CD4-positive, alpha-beta T cell (primary cell): ENCODE results near the gene JOSD2. TPM values are rescaled to one million over a fixed set of nuclear protein-coding genes. Genes with fewer than 3 reads are reported as not detected.

Source experiments
- ATAC-seq: fragments of 200-7000 bp; cut with Tn5 transposase; one replicate; pipeline ENCODE4 v1.10.0; 2022; ENCODE audit warnings: mild to moderate bottlenecking; ENCODE audit not compliant: poor library complexity
- CTCF ChIA-PET: fragments of 350-600 bp; sonication (Branson Sonifier 250); formaldehyde crosslinking; loops from one replicate; lab custom pipeline; 2021; ENCODE audit warnings: antibody characterized with exemption, inconsistent platforms; lab: Charles Lee
- POLR2A ChIA-PET: fragments of 350-600 bp; sonication (Branson Sonifier 250); formaldehyde crosslinking; loops from one replicate; lab custom pipeline; 2021; ENCODE audit warnings: antibody characterized with exemption, inconsistent platforms; lab: Charles Lee
- DNase-seq, 14 experiments: peaks; one replicate each; pipeline ENCODE4 v3.0.0-alpha.2; 2013 to 2020; ENCODE audit warnings: mixed read lengths in 2 of 14
- H3K27ac ChIP-seq, 2 donors: one replicate each; pipeline versions ENCODE4 v1.5.1 to v1.7.0; 2013; ENCODE audit warnings: low read length in 2 of 2, low read depth in 1 of 2, mild to moderate bottlenecking in 1 of 2
- H3K27me3 ChIP-seq, 2 experiments: 1 replicate in 1 of 2; 2 replicates in 1 of 2; pipeline versions ENCODE4 v1.6.1 to v1.7.0; 2013; ENCODE audit warnings: low read length in 2 of 2, control low read depth in 1 of 2, mild to moderate bottlenecking in 1 of 2, moderate library complexity in 1 of 2; ENCODE audit not compliant: insufficient read depth in 2 of 2, control insufficient read depth in 1 of 2
- H3K36me3 ChIP-seq: one replicate; pipeline ENCODE4 v1.6.1; 2013; ENCODE audit warnings: low read length, control low read depth; ENCODE audit not compliant: insufficient read depth
- H3K4me1 ChIP-seq: one replicate; pipeline ENCODE4 v1.6.1; 2013; ENCODE audit warnings: low read length, control low read depth; ENCODE audit not compliant: insufficient read depth
- H3K4me3 ChIP-seq: one replicate; pipeline ENCODE4 v1.5.1; 2013; ENCODE audit warnings: mild to moderate bottlenecking, low read length, moderate library complexity
- H3K9me3 ChIP-seq, 2 experiments: 1 replicate in 1 of 2; 2 replicates in 1 of 2; pipeline versions ENCODE4 v1.6.1 to v1.7.0; 2013; ENCODE audit warnings: low read length in 2 of 2, mild to moderate bottlenecking in 2 of 2, control low read depth in 1 of 2, moderate library complexity in 1 of 2; ENCODE audit not compliant: control insufficient read depth in 1 of 2, insufficient read depth in 1 of 2
- H3K27ac Mint-ChIP-seq: one replicate; pipeline ENCODE4 v1.8.0; 2020; ENCODE audit warnings: mixed read lengths
- H3K27me3 Mint-ChIP-seq: one replicate; pipeline ENCODE4 v1.8.0; 2021; ENCODE audit warnings: mixed read lengths
- H3K36me3 Mint-ChIP-seq: one replicate; pipeline ENCODE4 v1.8.0; 2021; ENCODE audit warnings: low read depth, mixed read lengths
- H3K4me1 Mint-ChIP-seq: one replicate; pipeline ENCODE4 v1.8.0; 2021; ENCODE audit warnings: low read depth, mixed read lengths
- H3K4me3 Mint-ChIP-seq: one replicate; pipeline ENCODE4 v1.8.0; 2020; ENCODE audit warnings: mild to moderate bottlenecking, mixed read lengths
- H3K9me3 Mint-ChIP-seq: one replicate; pipeline ENCODE4 v1.8.0; 2020; ENCODE audit warnings: mixed read lengths
- intact Hi-C, 2 experiments: fragments of 100-400 bp; cut with DNase I in 1 of 2; cut with micrococcal nuclease in 1 of 2; formaldehyde crosslinking; loops; one replicate each; pipeline versions ENCODE4 v1.15.1 to v1.9.0; 2023 to 2025; cut with DNase I, micrococcal nuclease
- total RNA-seq, 174 experiments: library from RNA in 2 of 174; stranded (reverse) in 2 of 174; gene quantifications; one replicate each; pipeline ENCODE4 v1.2.3 and lab custom pipeline; 2021 to 2026
- TF ChIP-seq, protein P1 (sequence below): fragments of 200-600 bp; IDR thresholded peaks from one replicate; pipeline ENCODE4 v1.8.0; 2022; ENCODE audit warnings: antibody characterized with exemption, mild to moderate bottlenecking

JOSD2 gene
- total RNA-seq, 2 experiments from 2014 or later: 11.7 to 11.9 TPM

DNA sequence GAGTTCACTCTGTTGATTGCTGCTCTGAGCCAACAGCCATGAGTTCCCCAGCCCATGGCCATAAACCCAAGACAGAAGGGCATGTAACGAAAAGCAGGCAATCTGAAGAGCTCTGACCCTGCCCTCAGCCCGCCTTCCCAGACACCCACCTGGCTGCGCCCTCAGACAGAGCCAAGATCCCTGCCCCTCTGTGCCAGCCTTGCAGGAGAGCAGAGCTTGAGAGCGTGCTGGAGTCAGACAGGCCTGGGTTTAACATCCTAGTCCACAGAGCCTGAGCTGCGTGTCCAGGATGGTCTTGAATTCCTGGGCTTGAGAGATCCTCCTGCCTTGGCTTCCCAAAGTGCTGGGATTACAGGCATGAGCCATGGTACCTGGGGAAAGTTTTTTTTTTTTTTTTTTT, 53.7 kb downstream of the JOSD2 start:
- H3K27me3 ChIP-seq: peaks cover 7 to 19% of the 10 kb centered on the region in 2 experiments
- peaks cover 5% of the 10 kb centered on the region for H3K4me1 ChIP-seq
- intact Hi-C loops: no loop called here
- Mint-ChIP-seq H3K27me3 (peaks cover 44% of the 10 kb centered on the region), H3K4me3 (no peak overlapping the region), H3K4me1 (no peaks in the 10 kb centered on the region), H3K36me3 (no peaks in the 10 kb centered on the region), H3K27ac (no peak overlapping the region), H3K9me3 (no peaks in the 10 kb centered on the region)
- no peaks in the 10 kb centered on the region for H3K9me3 ChIP-seq
- no peaks in the 10 kb centered on the region for H3K36me3 ChIP-seq
- ChIA-PET CTCF (no interaction called here), POLR2A (interaction anchor here (0.5 kb wide), 1 partner anchor 100 kb away, joined by 3 read pairs; no protein-coding TSS in a partner anchor)
- H3K4me3 ChIP-seq: no peak overlapping the region
- peak in 1 of 14 experiments; percentile 7 for DNase-seq
- TF ChIP-seq, protein P1, sequence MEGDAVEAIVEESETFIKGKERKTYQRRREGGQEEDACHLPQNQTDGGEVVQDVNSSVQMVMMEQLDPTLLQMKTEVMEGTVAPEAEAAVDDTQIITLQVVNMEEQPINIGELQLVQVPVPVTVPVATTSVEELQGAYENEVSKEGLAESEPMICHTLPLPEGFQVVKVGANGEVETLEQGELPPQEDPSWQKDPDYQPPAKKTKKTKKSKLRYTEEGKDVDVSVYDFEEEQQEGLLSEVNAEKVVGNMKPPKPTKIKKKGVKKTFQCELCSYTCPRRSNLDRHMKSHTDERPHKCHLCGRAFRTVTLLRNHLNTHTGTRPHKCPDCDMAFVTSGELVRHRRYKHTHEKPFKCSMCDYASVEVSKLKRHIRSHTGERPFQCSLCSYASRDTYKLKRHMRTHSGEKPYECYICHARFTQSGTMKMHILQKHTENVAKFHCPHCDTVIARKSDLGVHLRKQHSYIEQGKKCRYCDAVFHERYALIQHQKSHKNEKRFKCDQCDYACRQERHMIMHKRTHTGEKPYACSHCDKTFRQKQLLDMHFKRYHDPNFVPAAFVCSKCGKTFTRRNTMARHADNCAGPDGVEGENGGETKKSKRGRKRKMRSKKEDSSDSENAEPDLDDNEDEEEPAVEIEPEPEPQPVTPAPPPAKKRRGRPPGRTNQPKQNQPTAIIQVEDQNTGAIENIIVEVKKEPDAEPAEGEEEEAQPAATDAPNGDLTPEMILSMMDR: no peak
- no peak for ATAC-seq
- no peak overlapping the region for H3K27ac ChIP-seq

Other genes starting within 250 kb of the JOSD2 start
- gene KCNC3, start 181.8 kb downstream of the JOSD2 start, total RNA-seq: 1 to 10 TPM; 1.6 to 2.0 TPM
- gene NAPSA, start 145.6 kb downstream of the JOSD2 start, total RNA-seq: under 1 TPM; 0.61 to 0.91 TPM
- 100 to 1,000 TPM; 261 to 265 TPM for gene NR1H2, start 134.7 kb downstream of the JOSD2 start, total RNA-seq
- gene POLD1, start 126.8 kb downstream of the JOSD2 start, total RNA-seq: 10 to 100 TPM; 22.1 to 24.2 TPM
- under 1 TPM; 0.42 to 0.52 TPM for gene SPIB, start 92.3 kb downstream of the JOSD2 start, total RNA-seq
- under 1 TPM in 1 of 2 experiments, not detected in 1; 0.08 TPM for gene MYBPC2, start 78.3 kb downstream of the JOSD2 start, total RNA-seq
- gene EMC10, start 34.7 kb downstream of the JOSD2 start, total RNA-seq: 10 to 100 TPM; 80.0 to 80.3 TPM
- gene GARIN5A, start 34.3 kb downstream of the JOSD2 start, total RNA-seq: under 1 TPM in 1 of 2 experiments, not detected in 1; 0.50 TPM
- gene ASPDH, start 2.7 kb upstream of the JOSD2 start, total RNA-seq: not detected
- gene LRRC4B, start 57.2 kb upstream of the JOSD2 start, total RNA-seq: not detected
- gene SYT3, start 128.7 kb upstream of the JOSD2 start, total RNA-seq: not detected
- gene C19orf81, start 138.3 kb upstream of the JOSD2 start, total RNA-seq: not detected
- not detected for gene SHANK1, start 208.6 kb upstream of the JOSD2 start, total RNA-seq
- 1 to 10 TPM; 3.1 to 3.3 TPM for gene CLEC11A, start 212.2 kb upstream of the JOSD2 start, total RNA-seq